Stimulated activated CD4-positive, alpha-beta T cell treated with anti-CD3 and anti-CD28 coated beads, TNF-alpha, amount 100 ng/mL, for 1 hour (primary cell): ENCODE data around the gene PTPRD.
"Not testable (repeated sequence)": the region's sequence is repeated elsewhere in the genome, so short reads cannot be mapped to it uniquely, and the experiment has no call there.

Source experiments
- DNase-seq, 3 donors: peaks; one replicate each; pipeline ENCODE4 v3.0.0-alpha.2; 2020; ENCODE audit warnings: low read depth in 3 of 3, low spot score in 1 of 3

PTPRD gene

GRCh38 chr9:10488937-10489336 lies 123.9 kb downstream of the PTPRD start:
- DNase-seq: no peak

GRCh38 chr9:10479172-10479571 lies 133.6 kb downstream of the PTPRD start:
- no peak for DNase-seq

- DNase-seq: not testable (repeated sequence)
Measured at GRCh38 chr9:10449201-10449617, 163.6 kb downstream of the PTPRD start.

- DNase-seq: no peak
Measured at GRCh38 chr9:10447036-10447435, 165.8 kb downstream of the PTPRD start.

- DNase-seq: no peak
Measured at GRCh38 chr9:10443868-10444204, 169.0 kb downstream of the PTPRD start.

- DNase-seq: no peak
Measured at GRCh38 chr9:10443181-10443867, 169.5 kb downstream of the PTPRD start.

GRCh38 chr9:10438955-10439354 lies 173.8 kb downstream of the PTPRD start:
- DNase-seq: no peak

GRCh38 chr9:10436756-10437155 lies 176.0 kb downstream of the PTPRD start:
- no peak for DNase-seq

GRCh38 chr9:10434412-10434811 lies 178.4 kb downstream of the PTPRD start:
- no peak for DNase-seq

- no peak for DNase-seq
Measured at GRCh38 chr9:10411272-10411671, 201.5 kb downstream of the PTPRD start.

- DNase-seq: no peak
Measured at GRCh38 chr9:10403283-10403682, 209.5 kb downstream of the PTPRD start.

GRCh38 chr9:10396615-10397014 lies 216.2 kb downstream of the PTPRD start:
- no peak for DNase-seq

- DNase-seq: no peak
Measured at GRCh38 chr9:10387282-10387681, 225.5 kb downstream of the PTPRD start.

- DNase-seq: no peak
Measured at GRCh38 chr9:10371824-10372223, 241.0 kb downstream of the PTPRD start.

- DNase-seq: no peak
Measured at GRCh38 chr9:10366171-10366779, 246.5 kb downstream of the PTPRD start.

- no peak for DNase-seq
Measured at GRCh38 chr9:10354591-10354990, 258.2 kb downstream of the PTPRD start.

GRCh38 chr9:10345621-10346020 lies 267.2 kb downstream of the PTPRD start:
- not testable (repeated sequence) for DNase-seq

GRCh38 chr9:10341057-10341456 lies 271.7 kb downstream of the PTPRD start:
- DNase-seq: no peak

GRCh38 chr9:10339152-10339551 lies 273.6 kb downstream of the PTPRD start:
- no peak for DNase-seq

- DNase-seq: no peak
Measured at GRCh38 chr9:10331157-10331556, 281.6 kb downstream of the PTPRD start.

- DNase-seq: no peak
Measured at GRCh38 chr9:10282084-10282483, 330.7 kb downstream of the PTPRD start.

- DNase-seq: no peak
Measured at GRCh38 chr9:10274988-10275387, 337.8 kb downstream of the PTPRD start.

GRCh38 chr9:10274175-10274574 lies 338.6 kb downstream of the PTPRD start:
- DNase-seq: no peak
